Muscle of arm (tissue), 12 donors: Measurements from ENCODE around the gene TM9SF4. TPM values are rescaled to one million over a fixed set of nuclear protein-coding genes. Genes with fewer than 3 reads are reported as not detected.
A peak's percentile ranks its signal among the peaks of the same experiment; 100 is the strongest.
"Not testable (repeated sequence)": the region's sequence is repeated elsewhere in the genome, so short reads cannot be mapped to it uniquely, and the experiment has no call there.

ENCODE experiments used
- DNase-seq: peaks from one replicate; pipeline ENCODE4 v3.0.0-alpha.2; 2013
- polyA plus RNA-seq, 12 donors: library from polyadenylated mRNA; unstranded; fragments of 120-200 nt; gene quantifications; one replicate each; pipeline ENCODE4 v1.2.1, GENCODE V29; 2013; ENCODE audit not compliant: insufficient read length in 12 of 12

TM9SF4 gene
- polyA plus RNA-seq, 12 donors = 37.7 to 58.7 (median 44.8) TPM; not detected in 1

- DNase-seq = no peak
These were observed 22.4 kb upstream of the TM9SF4 start for GRCh38 chr20:32087070-32087469.

GRCh38 chr20:32088759-32089158 is 20.8 kb upstream of the TM9SF4 start:
- no peak for DNase-seq

- DNase-seq = no peak
These were observed 19.7 kb upstream of the TM9SF4 start for GRCh38 chr20:32089637-32090362.

- peak; percentile 40 for DNase-seq
These were observed 17.6 kb upstream of the TM9SF4 start for GRCh38 chr20:32091888-32092346.

- no peak for DNase-seq
These were observed 10.7 kb upstream of the TM9SF4 start for GRCh38 chr20:32098786-32099185.

GRCh38 chr20:32108814-32109391 is 611 bp upstream of the TM9SF4 start:
- no peak for DNase-seq

GRCh38 chr20:32110173-32110704 is 725 bp downstream of the TM9SF4 start:
- no peak for DNase-seq

- DNase-seq = no peak
These were observed 1.2 kb downstream of the TM9SF4 start for GRCh38 chr20:32110727-32111126.

GRCh38 chr20:32111156-32111686 is 1.7 kb downstream of the TM9SF4 start:
- no peak for DNase-seq

- no peak for DNase-seq
These were observed 2.2 kb downstream of the TM9SF4 start for GRCh38 chr20:32111753-32112152.

GRCh38 chr20:32112841-32113240 is 3.3 kb downstream of the TM9SF4 start:
- DNase-seq = no peak

- DNase-seq = no peak
These were observed 4.2 kb downstream of the TM9SF4 start for GRCh38 chr20:32113591-32114260.

GRCh38 chr20:32114305-32114960 is 4.9 kb downstream of the TM9SF4 start:
- DNase-seq = no peak

GRCh38 chr20:32115211-32115767 is 5.8 kb downstream of the TM9SF4 start:
- DNase-seq = no peak

GRCh38 chr20:32116079-32116521 is 6.6 kb downstream of the TM9SF4 start:
- DNase-seq = no peak

- not testable (repeated sequence) for DNase-seq
These were observed 7.3 kb downstream of the TM9SF4 start for GRCh38 chr20:32116796-32117195.

- not testable (repeated sequence) for DNase-seq
These were observed 8.9 kb downstream of the TM9SF4 start for GRCh38 chr20:32118427-32118826.

GRCh38 chr20:32119734-32120133 is 10.2 kb downstream of the TM9SF4 start:
- no peak for DNase-seq

GRCh38 chr20:32121908-32122307 is 12.4 kb downstream of the TM9SF4 start:
- DNase-seq = not testable (repeated sequence)

GRCh38 chr20:32123088-32123487 is 13.6 kb downstream of the TM9SF4 start:
- no peak for DNase-seq

GRCh38 chr20:32124916-32125454 is 15.5 kb downstream of the TM9SF4 start:
- no peak for DNase-seq
